ENCODE results near the gene KCNIP3.

Gene KCNIP3

GRCh38 chr2:95329891-95330793, 33.0 kb downstream of the KCNIP3 start:
- DNase-seq (ENCODE audit: low spot score): no peak

GRCh38 chr2:95330794-95331338, 33.7 kb downstream of the KCNIP3 start:
- no peak for DNase-seq (ENCODE audit: low spot score)

GRCh38 chr2:95331606-95332005, 34.5 kb downstream of the KCNIP3 start:
- no peak for DNase-seq (ENCODE audit: low spot score)

- DNase-seq (ENCODE audit: low spot score): no peak
These were observed 34.9 kb downstream of the KCNIP3 start for GRCh38 chr2:95332036-95332435.

- no peak for DNase-seq (ENCODE audit: low spot score)
These were observed 35.9 kb downstream of the KCNIP3 start for GRCh38 chr2:95333056-95333455.

GRCh38 chr2:95333888-95334338, 36.8 kb downstream of the KCNIP3 start:
- no peak for DNase-seq (ENCODE audit: low spot score)

GRCh38 chr2:95334916-95335641, 37.9 kb downstream of the KCNIP3 start:
- no peak for DNase-seq (ENCODE audit: low spot score)

- no peak for DNase-seq (ENCODE audit: low spot score)
These were observed 39.3 kb downstream of the KCNIP3 start for GRCh38 chr2:95336406-95336805.

GRCh38 chr2:95337829-95338228, 40.7 kb downstream of the KCNIP3 start:
- no peak for DNase-seq (ENCODE audit: low spot score)

GRCh38 chr2:95342556-95343320, 45.6 kb downstream of the KCNIP3 start:
- no peak for DNase-seq (ENCODE audit: low spot score)

- DNase-seq (ENCODE audit: low spot score): no peak
These were observed 46.5 kb downstream of the KCNIP3 start for GRCh38 chr2:95343429-95344214.

- no peak for DNase-seq (ENCODE audit: low spot score)
These were observed 47.1 kb downstream of the KCNIP3 start for GRCh38 chr2:95344215-95344583.

GRCh38 chr2:95344656-95345055, 47.5 kb downstream of the KCNIP3 start:
- no peak for DNase-seq (ENCODE audit: low spot score)

- DNase-seq (ENCODE audit: low spot score): no peak
These were observed 48.0 kb downstream of the KCNIP3 start for GRCh38 chr2:95345081-95345562.

GRCh38 chr2:95345563-95346230, 48.5 kb downstream of the KCNIP3 start:
- peak; percentile 88 for DNase-seq (ENCODE audit: low spot score)

GRCh38 chr2:95346231-95346737, 49.1 kb downstream of the KCNIP3 start:
- DNase-seq (ENCODE audit: low spot score): peak; percentile 65

- no peak for DNase-seq (ENCODE audit: low spot score)
These were observed 49.9 kb downstream of the KCNIP3 start for GRCh38 chr2:95346738-95347671.

GRCh38 chr2:95347681-95348608, 50.8 kb downstream of the KCNIP3 start:
- DNase-seq (ENCODE audit: low spot score): no peak
